Spinal cord (tissue), 10 donors: ENCODE results near the gene NAV2. TPM values are rescaled to one million over a fixed set of nuclear protein-coding genes. Genes with fewer than 3 reads are reported as not detected.
A peak's percentile ranks its signal among the peaks of the same experiment; 100 is the strongest.

Experiments used
- DNase-seq, 6 donors: peaks; one replicate each; pipeline versions ENCODE4 v3.0.0 to v3.0.0-alpha.2; 2013 to 2015; ENCODE audit warnings: low spot score in 6 of 6, low read depth in 4 of 6
- H3K27ac ChIP-seq: one replicate; pipeline ENCODE4 v1.5.1; 2013; ENCODE audit warnings: low read depth, low read length, control low read depth
- H3K27me3 ChIP-seq: one replicate; pipeline ENCODE4 v1.6.1; 2013; ENCODE audit warnings: low read length; ENCODE audit not compliant: control insufficient read depth, insufficient read depth
- H3K36me3 ChIP-seq: one replicate; pipeline ENCODE4 v1.6.1; 2013; ENCODE audit warnings: low read length; ENCODE audit not compliant: control insufficient read depth, insufficient read depth
- H3K4me1 ChIP-seq: one replicate; pipeline ENCODE4 v1.6.1; 2013; ENCODE audit warnings: low read length; ENCODE audit not compliant: control insufficient read depth, insufficient read depth
- H3K4me3 ChIP-seq: one replicate; pipeline ENCODE4 v1.5.1; 2013; ENCODE audit warnings: low read depth, low read length, control low read depth
- H3K9me3 ChIP-seq: one replicate; pipeline ENCODE4 v1.6.1; 2013; ENCODE audit warnings: low read length; ENCODE audit not compliant: control insufficient read depth, insufficient read depth
- WGBS: methylation state at CpG from one replicate; pipeline ENCODE4 v1.1.5; 2013; ENCODE audit warnings: missing lambda C conversion rate; ENCODE audit not compliant: insufficient coverage; 5-methylcytosine and 5-hydroxymethylcytosine counted together
- polyA plus RNA-seq, 2 donors: library from polyadenylated mRNA; unstranded; fragments of 120-200 nt; gene quantifications; one replicate each; pipeline ENCODE4 v1.2.1, GENCODE V29; 2013; ENCODE audit not compliant: insufficient read length in 2 of 2
- total RNA-seq, 2 donors: library from RNA; depleted of rRNA in 1 of 2; stranded (reverse); fragments of 120-200 nt in 1 of 2; fragments of >200 nt in 1 of 2; gene quantifications; one replicate each; pipeline versions ENCODE4 v1.2.3 to v1.2.4, GENCODE V29; 2013 to 2014
- donor health status: healthy.

The NAV2 gene
- total and polyA plus RNA-seq, 4 donors, result 23.4 to 50.1 (median 30.4) TPM

DNA sequence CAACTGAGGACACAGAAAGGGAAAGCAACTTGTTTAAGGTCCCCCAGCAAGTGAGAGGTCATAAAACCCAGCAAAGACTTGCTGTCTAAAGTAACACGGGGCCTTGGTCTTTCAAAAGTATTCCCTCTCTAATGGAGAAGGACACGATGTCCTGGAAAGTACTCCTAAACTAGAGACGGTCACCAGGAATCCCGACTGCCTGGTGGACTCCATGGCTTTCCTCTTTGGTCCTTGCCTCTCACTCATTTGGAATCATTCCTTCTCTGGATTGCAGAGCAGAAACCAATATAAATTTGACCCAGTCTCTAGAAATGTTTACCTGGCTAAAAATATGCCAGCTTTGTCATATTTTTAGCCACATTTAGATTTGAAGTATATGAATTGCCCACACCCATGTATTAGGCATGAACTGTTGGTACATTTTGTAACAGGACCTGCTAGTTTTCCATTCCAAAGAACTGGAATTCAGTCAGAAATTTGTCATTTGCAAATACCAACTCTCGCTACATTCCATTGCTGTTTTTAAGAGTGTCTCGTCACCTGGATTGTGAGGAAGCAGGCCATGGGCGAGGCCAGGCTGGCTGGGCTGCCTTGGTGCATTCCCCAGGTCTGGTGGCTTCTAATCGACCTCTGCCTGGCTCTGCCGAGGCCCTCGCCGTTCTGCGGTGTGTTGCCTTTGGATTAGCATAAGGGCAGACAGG, 12.9 kb downstream of the NAV2 start:
- no peaks in the 10 kb centered on the region for H3K9me3 ChIP-seq
- 92% methylated on average over 7 of the region's 12 CpGs for WGBS
- H3K27me3 ChIP-seq, result no peaks in the 10 kb centered on the region
- H3K36me3 ChIP-seq, result no peaks in the 10 kb centered on the region
- no peak for DNase-seq
- H3K4me3 ChIP-seq, result no peak overlapping the region
- no peak overlapping the region for H3K27ac ChIP-seq
- peaks cover 25% of the 10 kb centered on the region for H3K4me1 ChIP-seq

DNA sequence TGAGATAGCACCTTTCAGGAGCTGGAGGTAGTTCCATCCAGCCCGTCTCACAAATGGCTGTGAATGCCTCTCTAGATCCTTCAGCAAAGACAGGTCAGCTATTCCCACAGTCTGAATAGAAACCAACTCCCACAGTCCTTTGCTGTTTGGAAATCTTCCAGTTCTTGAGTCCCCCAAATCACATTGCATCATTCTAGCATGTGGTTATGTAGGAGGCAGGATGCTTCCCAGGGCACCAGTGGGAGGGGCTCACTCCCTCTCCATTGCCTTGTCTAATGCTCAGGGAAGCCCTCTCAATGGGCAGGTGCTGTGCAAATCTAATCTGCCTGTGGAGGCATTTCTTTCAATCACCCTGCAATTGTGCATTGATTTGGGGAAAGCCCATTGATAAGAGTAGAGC, 14.6 kb downstream of the NAV2 start:
- Histone ChIP-seq H3K4me3 (no peak overlapping the region), H3K27ac (no peak overlapping the region), H3K36me3 (no peaks in the 10 kb centered on the region), H3K4me1 (peaks cover 27% of the 10 kb centered on the region), H3K27me3 (no peaks in the 10 kb centered on the region), H3K9me3 (no peaks in the 10 kb centered on the region)
- peak in 2 of 6 donors; percentile 77 to 81 for DNase-seq
- 88% methylated on average over 1 of the region's 1 CpG for WGBS

DNA sequence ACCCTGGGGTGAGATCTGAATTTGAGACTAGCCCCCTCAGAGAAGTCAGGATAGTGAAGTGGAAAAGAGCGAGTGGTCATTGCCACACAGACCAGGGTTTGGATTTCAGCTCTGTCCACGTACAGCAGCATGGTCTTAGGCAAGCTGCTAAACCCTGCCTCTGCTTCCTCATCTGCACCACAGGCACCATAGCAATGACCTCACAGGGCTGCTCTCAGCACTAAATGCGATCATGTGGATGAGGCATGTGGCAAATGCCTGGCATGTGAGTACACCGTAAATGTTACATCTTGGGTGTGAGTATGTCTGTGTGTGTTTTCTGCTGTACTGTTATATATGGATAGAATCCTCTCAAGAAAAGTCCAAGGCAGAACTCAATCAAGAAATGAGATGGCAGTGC, 15.8 kb downstream of the NAV2 start:
- H3K27ac ChIP-seq, result no peak overlapping the region
- peaks cover 25% of the 10 kb centered on the region for H3K4me1 ChIP-seq
- no peak overlapping the region for H3K4me3 ChIP-seq
- no peak for DNase-seq
- H3K36me3 ChIP-seq, result no peaks in the 10 kb centered on the region
- H3K9me3 ChIP-seq, result no peaks in the 10 kb centered on the region
- no peaks in the 10 kb centered on the region for H3K27me3 ChIP-seq
- WGBS, result 100% methylated on average over 2 of the region's 4 CpGs

DNA sequence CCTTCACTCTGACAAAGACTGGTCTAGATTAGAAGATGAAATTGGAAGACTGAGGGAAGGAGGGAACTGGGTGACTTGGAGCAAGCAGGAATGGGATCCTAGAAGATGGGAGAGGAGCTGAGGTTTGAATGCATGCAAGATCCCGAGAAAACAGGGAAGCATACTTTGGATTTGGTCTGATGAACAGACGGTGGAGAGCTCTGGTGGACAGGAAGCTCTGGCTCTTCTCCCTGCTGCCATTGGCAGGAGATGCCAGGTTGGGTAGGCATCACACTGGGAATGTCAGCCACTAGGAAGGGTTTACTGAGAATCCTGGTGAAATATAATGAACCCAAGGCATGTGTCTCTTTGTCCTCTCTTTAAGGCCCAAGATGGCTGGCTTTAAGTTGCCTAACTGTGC, 16.5 kb downstream of the NAV2 start:
- no peak for DNase-seq
- peaks cover 21% of the 10 kb centered on the region for H3K4me1 ChIP-seq

DNA sequence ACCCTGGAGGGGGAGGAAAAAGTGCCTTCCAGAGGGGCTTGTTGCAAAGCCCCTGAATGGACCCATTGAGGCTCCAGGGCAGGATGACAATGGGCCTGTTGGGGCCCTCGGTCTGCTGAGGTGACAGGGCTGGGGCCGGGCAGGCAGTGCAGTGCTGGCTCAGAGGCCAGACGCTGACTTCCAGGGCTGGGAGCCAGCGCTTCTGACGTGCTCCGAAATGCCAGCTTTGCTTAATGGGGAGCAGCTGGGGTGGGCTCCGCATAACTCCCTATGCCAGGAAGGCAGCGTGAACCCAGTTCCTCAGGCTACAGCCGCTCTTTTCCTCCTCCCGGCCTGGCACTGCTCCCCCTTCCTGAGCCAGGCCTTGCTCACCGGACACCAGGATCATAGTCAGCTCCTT, 17.7 kb downstream of the NAV2 start:
- Histone ChIP-seq H3K27me3 (no peaks in the 10 kb centered on the region), H3K36me3 (no peaks in the 10 kb centered on the region), H3K4me1 (peaks cover 27% of the 10 kb centered on the region), H3K4me3 (no peak overlapping the region), H3K9me3 (no peaks in the 10 kb centered on the region), H3K27ac (peak overlapping the region; percentile 58)
- DNase-seq, result peak in 4 of 6 donors; percentile 61 to 95 (median 81)
- whole genome bisulfite sequencing, result 31% methylated on average over 11 of the region's 11 CpGs

More for the DNA sequence above, 16.5 kb downstream of the NAV2 start:
- 88% methylated on average over 2 of the region's 2 CpGs for WGBS
- no peaks in the 10 kb centered on the region for H3K9me3 ChIP-seq
- no peaks in the 10 kb centered on the region for H3K27me3 ChIP-seq
- H3K36me3 ChIP-seq, result no peaks in the 10 kb centered on the region
- no peak overlapping the region for H3K4me3 ChIP-seq
- no peak overlapping the region for H3K27ac ChIP-seq

DNA sequence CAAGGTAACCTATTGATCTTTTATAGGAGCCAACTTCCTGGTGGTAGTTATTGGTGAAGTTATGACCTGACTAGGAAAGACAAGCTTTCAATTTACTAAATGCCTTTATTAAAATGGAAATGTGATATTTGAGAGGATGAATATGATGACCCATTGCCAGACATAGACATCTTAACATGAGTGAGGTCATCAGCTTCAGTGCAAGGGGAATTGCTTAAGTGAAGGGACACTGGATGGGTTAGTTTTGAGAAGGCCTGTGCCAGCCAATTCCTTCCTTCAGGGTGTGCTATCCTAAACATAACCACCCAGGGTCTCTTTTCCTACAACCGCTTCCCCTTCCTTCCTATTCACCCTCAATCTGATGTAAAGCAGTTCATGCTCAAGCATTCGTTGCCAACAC, 21.5 kb downstream of the NAV2 start:
- Histone ChIP-seq H3K4me1 (peaks cover 37% of the 10 kb centered on the region), H3K27ac (no peak overlapping the region), H3K36me3 (no peaks in the 10 kb centered on the region), H3K4me3 (no peak overlapping the region), H3K27me3 (no peaks in the 10 kb centered on the region), H3K9me3 (no peaks in the 10 kb centered on the region)
- WGBS, result no CpG with 5 or more reads among the region's 2 CpGs
- DNase-seq, result no peak

DNA sequence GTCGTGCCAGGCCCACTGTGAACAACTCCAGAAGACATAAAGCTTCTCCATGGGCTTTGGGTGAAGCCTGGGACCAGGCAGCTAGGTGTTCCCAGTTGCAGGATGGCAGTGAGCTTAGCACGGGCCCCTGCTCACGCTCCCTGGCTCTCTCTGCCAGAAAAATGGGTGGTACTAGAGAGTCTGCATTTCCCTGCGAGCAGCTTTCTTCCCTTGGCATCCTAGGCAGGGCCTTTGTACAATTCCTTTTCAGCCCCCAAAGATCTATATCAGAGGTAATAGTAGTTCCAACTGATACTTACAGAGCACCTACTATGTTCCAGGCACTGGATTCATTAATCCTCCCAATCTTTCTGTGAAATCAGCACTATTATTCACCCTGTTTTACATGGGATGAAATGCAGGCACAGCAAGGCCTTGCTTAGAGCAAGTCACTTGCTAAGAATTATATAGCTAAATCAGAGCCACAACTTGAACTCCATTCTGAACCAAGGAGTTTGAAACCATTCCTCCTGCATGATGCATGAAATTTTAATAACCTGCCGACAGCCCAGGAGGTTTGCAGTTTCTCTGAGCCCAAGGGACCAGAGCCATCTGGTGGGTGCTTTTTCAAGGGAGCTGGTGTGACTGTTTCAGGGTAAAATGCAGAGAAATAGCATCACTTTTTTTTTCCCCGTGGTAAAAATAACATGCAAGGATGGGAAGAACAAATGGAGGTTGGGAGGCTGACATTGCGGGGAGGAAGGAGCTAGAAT, 22.7 kb downstream of the NAV2 start:
- no peak overlapping the region for H3K4me3 ChIP-seq
- H3K36me3 ChIP-seq, result no peaks in the 10 kb centered on the region
- no peaks in the 10 kb centered on the region for H3K27me3 ChIP-seq
- WGBS, result 77% methylated on average over 6 of the region's 7 CpGs
- peak overlapping the region; percentile 25 for H3K27ac ChIP-seq
- peak in 2 of 6 donors; percentile 55 to 91 for DNase-seq
- H3K4me1 ChIP-seq, result peaks cover 35% of the 10 kb centered on the region
- no peaks in the 10 kb centered on the region for H3K9me3 ChIP-seq

DNA sequence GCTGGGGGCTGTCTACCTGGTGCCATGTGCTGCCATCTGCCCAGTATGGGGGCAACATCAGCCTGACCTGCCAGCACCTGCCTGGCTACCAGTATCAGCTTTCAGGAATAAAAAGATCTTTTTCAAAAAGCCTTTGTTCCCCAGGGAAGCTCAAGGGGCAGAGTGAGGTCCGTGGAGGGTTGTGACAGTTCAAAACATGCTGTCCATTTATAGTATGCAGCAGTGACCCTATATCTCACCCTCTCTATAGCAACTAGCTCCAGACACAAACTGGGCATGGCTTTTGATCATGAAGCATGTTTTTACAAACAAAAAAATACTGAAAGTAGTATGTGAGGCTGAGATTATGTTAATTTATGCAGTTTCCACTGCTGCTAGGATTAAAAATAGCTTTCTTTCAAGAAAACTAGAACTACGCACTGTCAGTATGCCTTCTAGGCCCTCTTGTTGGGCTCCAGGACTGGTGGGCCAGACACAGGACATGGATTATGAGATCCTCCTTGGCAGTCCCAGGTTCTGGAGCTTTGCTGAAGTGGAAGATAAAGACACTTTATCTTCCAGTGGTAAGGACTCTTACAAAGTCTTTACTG, 23.4 kb downstream of the NAV2 start:
- Histone ChIP-seq H3K4me3 (no peak overlapping the region), H3K27me3 (no peaks in the 10 kb centered on the region), H3K4me1 (peaks cover 30% of the 10 kb centered on the region), H3K36me3 (no peaks in the 10 kb centered on the region), H3K9me3 (no peaks in the 10 kb centered on the region), H3K27ac (peak overlapping the region; percentile 54)
- peak in 1 of 6 donors; percentile 78 for DNase-seq
- 100% methylated on average over 1 of the region's 2 CpGs for WGBS

DNA sequence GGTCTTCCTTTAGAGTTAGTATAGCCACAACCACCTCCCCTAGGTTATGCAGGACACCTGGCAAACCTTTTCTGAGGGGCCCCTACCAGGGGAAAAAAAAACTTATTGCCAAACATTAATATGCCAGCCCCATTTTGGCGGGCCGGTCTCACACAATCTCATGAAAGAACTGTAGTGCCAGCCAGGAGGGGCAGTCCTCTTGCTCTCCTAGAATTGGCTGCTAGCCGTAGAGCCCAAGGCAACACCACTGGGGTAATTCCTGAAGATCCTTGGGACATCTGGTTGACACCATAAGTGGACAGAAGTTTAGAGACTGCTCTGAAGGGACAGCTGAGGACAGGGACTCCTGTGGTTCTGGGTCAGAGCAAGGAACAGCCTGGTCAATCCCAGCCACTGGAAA, 24.2 kb downstream of the NAV2 start:
- Histone ChIP-seq H3K4me1 (peaks cover 30% of the 10 kb centered on the region), H3K27ac (no peak overlapping the region), H3K36me3 (no peaks in the 10 kb centered on the region), H3K4me3 (no peak overlapping the region), H3K9me3 (no peaks in the 10 kb centered on the region), H3K27me3 (no peaks in the 10 kb centered on the region)
- DNase-seq, result no peak
- 82% methylated on average over 3 of the region's 3 CpGs for WGBS
